ENCODE results near the gene HP1BP3. TPM values are rescaled to one million over a fixed set of nuclear protein-coding genes. Genes with fewer than 3 reads are reported as not detected.

HP1BP3 gene
- polyA plus RNA-seq, 1 donor from 2014 or later: 389 TPM

GRCh38 chr1:20732588-20733359, 54.3 kb downstream of the HP1BP3 start, which contains the start of gene SH2D5:
Gene SH2D5, minus strand, starts transcription at chr1:20732703. Its CDS starts 4,659 bp downstream, at chr1:20728044.
- Histone ChIP-seq H3K79me2 (replicated peaks; ENCODE audit: insufficient read depth, low read length) (no peaks in the 10 kb centered on the region), H4K20me1 (ENCODE audit: insufficient read depth) (no peaks in the 10 kb centered on the region), H3K27me3 (ENCODE audit: insufficient read depth, low read depth, low read length) (peaks cover 11% of the 10 kb centered on the region), H3K9ac (ENCODE audit: low read length) (peak within 1 kb of the TSS; percentile 55), H3K27ac (ENCODE audit: low read length) (no peak within 1 kb of the TSS), H3K9me3 (ENCODE audit: low read length) (no peaks in the 10 kb centered on the region), H3K4me2 (ENCODE audit: low read length) (peak within 1 kb of the TSS; percentile 40), H3K36me3 (ENCODE audit: insufficient read depth, low read length) (no peaks in the 10 kb centered on the region), H3K9me2 (ENCODE audit: insufficient read depth, low read length) (no peaks in the 10 kb centered on the region), H3K4me3 (ENCODE audit: low read length) (peak within 1 kb of the TSS; percentile 79), H2AFZ (ENCODE audit: low read depth, low read length) (no peak within 1 kb of the TSS), H3F3A (ENCODE audit: insufficient read depth, low read length, poor library complexity, severe bottlenecking) (no peaks in the 10 kb centered on the region)
- TF ChIP-seq RAD21 (conservative IDR thresholded peaks at IDR 0.05) (peak; percentile 72), CTCF (IDR thresholded peaks at IDR 0.05; ENCODE audit: poor library complexity, severe bottlenecking) (peak; percentile 78), TAF1 (IDR thresholded peaks at IDR 0.05; ENCODE audit: low read depth) (no peak), SMC3 (conservative IDR thresholded peaks at IDR 0.05; ENCODE audit: poor library complexity) (peak; percentile 65), MXI1 (conservative IDR thresholded peaks at IDR 0.05; ENCODE audit: poor library complexity, severe bottlenecking) (peak; percentile 47), POLR2AphosphoS5 (IDR thresholded peaks at IDR 0.05) (no peak), EZH2 (IDR thresholded peaks at IDR 0.05; ENCODE audit: borderline replicate concordance, insufficient read depth, low read length, poor library complexity, severe bottlenecking) (no peak), REST (IDR thresholded peaks at IDR 0.05; ENCODE audit: borderline replicate concordance) (no peak), EP300 (conservative IDR thresholded peaks at IDR 0.05; ENCODE audit: poor library complexity, severe bottlenecking) (peak; percentile 10)

- H4K20me1 ChIP-seq (ENCODE audit: insufficient read depth): no peaks in the 10 kb centered on the region
- no peak overlapping the region for H3K27ac ChIP-seq (ENCODE audit: low read length)
- no peaks in the 10 kb centered on the region for H3K79me2 ChIP-seq (replicated peaks; ENCODE audit: insufficient read depth, low read length)
- H3K4me2 ChIP-seq (ENCODE audit: low read length): peak overlapping the region; percentile 40
- no peaks in the 10 kb centered on the region for H3K9me3 ChIP-seq (ENCODE audit: low read length)
- no peak overlapping the region for H2AFZ ChIP-seq (ENCODE audit: low read depth, low read length)
- H3K27me3 ChIP-seq (ENCODE audit: insufficient read depth, low read depth, low read length): peaks cover 11% of the 10 kb centered on the region
- H3K4me3 ChIP-seq (ENCODE audit: low read length): peak overlapping the region; percentile 79
- H3K9me2 ChIP-seq (ENCODE audit: insufficient read depth, low read length): no peaks in the 10 kb centered on the region
- H3K36me3 ChIP-seq (ENCODE audit: insufficient read depth, low read length): no peaks in the 10 kb centered on the region
- H3F3A ChIP-seq (ENCODE audit: insufficient read depth, low read length, poor library complexity, severe bottlenecking): no peaks in the 10 kb centered on the region
- TF ChIP-seq REST (IDR thresholded peaks at IDR 0.05; ENCODE audit: borderline replicate concordance): no peak
- TF ChIP-seq RAD21 (conservative IDR thresholded peaks at IDR 0.05): no peak
- TF ChIP-seq SMC3 (conservative IDR thresholded peaks at IDR 0.05; ENCODE audit: poor library complexity): peak; percentile 32
- no peak for TF ChIP-seq TAF1 (IDR thresholded peaks at IDR 0.05; ENCODE audit: low read depth)
- no peak for TF ChIP-seq EZH2 (IDR thresholded peaks at IDR 0.05; ENCODE audit: borderline replicate concordance, insufficient read depth, low read length, poor library complexity, severe bottlenecking)
- TF ChIP-seq EP300 (conservative IDR thresholded peaks at IDR 0.05; ENCODE audit: poor library complexity, severe bottlenecking): peak; percentile 21
- TF ChIP-seq MXI1 (conservative IDR thresholded peaks at IDR 0.05; ENCODE audit: poor library complexity, severe bottlenecking): peak; percentile 57
- TF ChIP-seq POLR2AphosphoS5 (IDR thresholded peaks at IDR 0.05): no peak
- TF ChIP-seq CTCF (IDR thresholded peaks at IDR 0.05; ENCODE audit: poor library complexity, severe bottlenecking): no peak
- H3K9ac ChIP-seq (ENCODE audit: low read length): peak overlapping the region; percentile 55
Measured at GRCh38 chr1:20732071-20732587, 55.0 kb downstream of the HP1BP3 start.
